ENCODE measurements around the gene GNAT1.

DNA sequence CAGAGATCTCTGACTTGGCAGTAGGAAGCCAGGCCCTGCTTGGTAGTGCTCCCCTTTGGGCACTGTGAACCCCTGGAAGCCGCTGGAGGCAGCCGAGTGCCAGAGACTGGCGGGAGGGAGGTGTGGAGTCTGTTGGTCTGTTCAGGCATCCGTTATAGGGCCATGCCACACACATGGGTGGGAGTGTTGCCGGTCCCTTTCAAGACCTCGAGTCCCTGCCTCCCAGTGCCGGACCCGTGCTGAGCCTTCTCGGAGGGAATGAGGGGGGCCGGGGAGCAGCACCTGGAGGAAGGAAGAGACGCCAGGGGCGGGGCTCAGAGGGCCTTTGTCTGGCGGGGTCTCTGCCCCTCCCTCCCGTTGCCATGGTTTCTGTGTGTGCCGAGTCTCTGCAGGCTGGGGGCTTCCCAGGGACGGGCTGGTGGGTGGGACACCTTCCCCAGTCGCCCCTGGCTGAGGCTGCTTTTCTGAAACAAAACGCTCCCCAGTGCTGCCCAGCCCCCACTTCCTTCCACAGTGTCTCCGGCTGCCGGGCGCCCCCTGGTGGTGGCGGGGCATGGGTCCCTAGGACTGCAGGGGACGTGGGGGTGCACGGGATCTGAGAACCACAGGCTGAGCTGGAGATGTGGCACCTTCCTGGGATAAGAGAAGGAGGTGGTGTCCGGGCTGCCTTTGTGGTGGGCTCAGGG lies 54.6 kb downstream of the GNAT1 start:
- TF ChIP-seq CTCF (IDR thresholded peaks at IDR 0.05) (peak; percentile 97 to 99 (median 98)), POLR2A (IDR thresholded peaks at IDR 0.05) (peak in 1 of 2 donors; percentile 37)
